ENCODE data around the gene ACOX1. TPM values are rescaled to one million over a fixed set of nuclear protein-coding genes. Genes with fewer than 3 reads are reported as not detected.

The ACOX1 gene
- total RNA-seq, 6 donors from 2014 or later = 33.2 to 84.2 (median 57.4) TPM

- Histone ChIP-seq H3K27ac (no peak overlapping the region), H3K36me3 (peaks cover 0 to 13% (median 4%) of the 10 kb centered on the region in 4 donors), H3K4me3 (no peak overlapping the region), H3K4me1 (peaks cover 0 to 9% (median 7%) of the 10 kb centered on the region in 4 donors), H3K9me3 (no peaks in the 10 kb centered on the region), H3K27me3 (no peaks in the 10 kb centered on the region)
- ATAC-seq (ENCODE audit: low FRiP score in 2 of 2) (no peak), DNase-seq (no peak)
- TF ChIP-seq EP300 (IDR thresholded peaks at IDR 0.05) = no peak
- TF ChIP-seq POLR2A (IDR thresholded peaks at IDR 0.05) = no peak
- no peak for TF ChIP-seq CTCF (IDR thresholded peaks at IDR 0.05)
- no peak for TF ChIP-seq POLR2AphosphoS5 (IDR thresholded peaks at IDR 0.05)
- WGBS, 2 donors = 84 to 88% methylated on average over 18 to 21 of the region's 21 CpGs
Measured at GRCh38 chr17:76009969-76010661, 31.1 kb upstream of the ACOX1 start.

- ATAC-seq (ENCODE audit: low FRiP score in 2 of 2) (no peak), DNase-seq (no peak)
- peaks cover 0 to 17% (median 4%) of the 10 kb centered on the region in 4 donors for H3K36me3 ChIP-seq
- H3K4me1 ChIP-seq = peaks cover 4 to 7% (median 5%) of the 10 kb centered on the region in 4 donors
- no peak overlapping the region for H3K27ac ChIP-seq
- H3K27me3 ChIP-seq = no peaks in the 10 kb centered on the region
- H3K9me3 ChIP-seq = no peaks in the 10 kb centered on the region
- H3K4me3 ChIP-seq = no peak overlapping the region
- no peak for TF ChIP-seq POLR2A (IDR thresholded peaks at IDR 0.05)
- TF ChIP-seq POLR2AphosphoS5 (IDR thresholded peaks at IDR 0.05) = no peak
- no peak for TF ChIP-seq CTCF (IDR thresholded peaks at IDR 0.05)
- TF ChIP-seq EP300 (IDR thresholded peaks at IDR 0.05) = no peak
- 90 to 92% methylated on average over 20 of the region's 20 CpGs for WGBS, 2 donors
Measured at GRCh38 chr17:76009447-76009846, 30.5 kb upstream of the ACOX1 start.

GRCh38 chr17:76008630-76009425 is 29.9 kb upstream of the ACOX1 start:
- no peak overlapping the region for H3K27ac ChIP-seq
- H3K4me1 ChIP-seq = peaks cover 0 to 4% (median 1%) of the 10 kb centered on the region in 4 donors
- H3K4me3 ChIP-seq = no peak overlapping the region
- H3K9me3 ChIP-seq = no peaks in the 10 kb centered on the region
- WGBS, 2 donors = 91 to 95% methylated on average over 51 to 56 of the region's 56 CpGs
- TF ChIP-seq POLR2AphosphoS5 (IDR thresholded peaks at IDR 0.05) (no peak), EP300 (IDR thresholded peaks at IDR 0.05) (no peak), CTCF (IDR thresholded peaks at IDR 0.05) (no peak), POLR2A (IDR thresholded peaks at IDR 0.05) (no peak)
- no peaks in the 10 kb centered on the region for H3K27me3 ChIP-seq
- DNase-seq = peak in 1 of 2 donors; percentile 82
- H3K36me3 ChIP-seq = peaks cover 0 to 18% (median 4%) of the 10 kb centered on the region in 4 donors
- ATAC-seq (ENCODE audit: low FRiP score in 2 of 2) = no peak

GRCh38 chr17:76008208-76008607 is 29.2 kb upstream of the ACOX1 start:
- no peak overlapping the region for H3K4me3 ChIP-seq
- peak in 1 of 2 donors; percentile 81 for DNase-seq
- WGBS, 2 donors = 94 to 95% methylated on average over 36 of the region's 36 CpGs
- no peaks in the 10 kb centered on the region for H3K9me3 ChIP-seq
- peaks cover 0 to 18% (median 4%) of the 10 kb centered on the region in 4 donors for H3K36me3 ChIP-seq
- H3K27me3 ChIP-seq = no peaks in the 10 kb centered on the region
- no peak overlapping the region for H3K27ac ChIP-seq
- ATAC-seq (ENCODE audit: low FRiP score in 2 of 2) = no peak
- TF ChIP-seq POLR2AphosphoS5 (IDR thresholded peaks at IDR 0.05) = no peak
- TF ChIP-seq EP300 (IDR thresholded peaks at IDR 0.05) = no peak
- no peak for TF ChIP-seq POLR2A (IDR thresholded peaks at IDR 0.05)
- TF ChIP-seq CTCF (IDR thresholded peaks at IDR 0.05) = no peak
- peaks cover 0 to 9% (median 6%) of the 10 kb centered on the region in 4 donors for H3K4me1 ChIP-seq

All from upper lobe of left lung (tissue), 6 donors.